ENCODE measurements around the gene TNKS1BP1. TPM values are rescaled to one million over a fixed set of nuclear protein-coding genes. Genes with fewer than 3 reads are reported as not detected.

TNKS1BP1 gene
- polyA plus RNA-seq, 1 of the 3 experiments (the other 2 are of a cell fraction) = 43.3 TPM

DNA sequence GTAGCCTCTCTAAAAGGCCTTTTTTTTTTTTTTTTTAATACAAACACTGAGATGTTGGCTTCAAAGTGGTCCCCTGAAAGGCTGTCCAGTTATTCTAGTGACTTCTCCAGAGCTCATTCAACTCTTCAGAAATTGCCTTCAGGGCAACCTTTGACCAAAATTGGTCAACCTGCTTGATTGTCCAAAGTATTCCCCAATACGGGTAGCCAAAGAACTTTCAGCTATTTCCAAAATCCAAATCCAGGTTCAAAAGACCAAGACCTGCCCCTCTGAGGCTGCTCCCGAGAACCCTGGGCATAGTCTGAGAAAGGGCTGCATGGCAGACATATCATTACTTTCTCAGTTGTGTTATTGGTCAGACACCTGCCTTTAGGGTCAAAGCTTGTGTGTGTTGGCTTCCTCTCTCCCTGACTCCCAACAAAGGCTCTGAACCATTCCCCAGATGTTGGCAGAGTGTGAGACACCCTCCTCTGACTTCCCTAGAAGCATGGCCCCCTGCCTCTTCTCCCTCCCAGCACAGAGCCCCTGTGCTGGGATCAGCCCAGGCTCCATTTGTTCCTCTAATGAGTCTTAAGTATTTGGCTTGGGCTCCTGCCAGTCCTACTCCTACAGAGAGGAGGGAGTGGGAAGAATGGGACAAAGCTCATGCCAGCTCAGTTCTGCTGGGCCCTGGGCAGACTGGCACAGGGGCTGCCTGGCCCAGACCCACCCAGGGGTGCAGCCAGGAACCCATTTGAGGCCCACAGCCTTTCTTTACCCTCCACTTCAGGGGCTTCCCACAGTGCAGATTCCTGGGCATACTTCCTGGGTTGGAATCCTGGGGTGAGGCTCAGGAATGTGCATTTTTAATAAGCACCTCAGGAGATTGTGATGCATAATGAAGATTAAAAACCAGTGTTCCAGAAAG, 30.3 kb downstream of the TNKS1BP1 start:
- no peak for DNase-seq
- Histone ChIP-seq H2AFZ (ENCODE audit: low read depth) (no peak overlapping the region), H3K4me2 (no peak overlapping the region; the same call in 1 of the 2 replicates), H4K20me1 (ENCODE audit: insufficient read depth) (no peaks in the 10 kb centered on the region), H3F3A (replicated peaks; ENCODE audit: insufficient read depth) (peaks cover 10% of the 10 kb centered on the region), H3K36me3 (replicated peaks in 1 of 2; ENCODE audit: control insufficient read depth in 1 of 2, insufficient read depth in 2 of 2, low read length in 1 of 2) (peaks cover 10 to 18% of the 10 kb centered on the region in 2 experiments), H3K79me2 (ENCODE audit: insufficient read depth) (no peaks in the 10 kb centered on the region), H3K27me3 (ENCODE audit: insufficient read depth) (no peaks in the 10 kb centered on the region), H3K4me3 (ENCODE audit: low read depth in 2 of 2, low read length in 1 of 2) (no peak overlapping the region), H3K27ac (ENCODE audit: low read depth in 2 of 2, low read length in 1 of 2) (peak overlapping the region in 1 of 2 experiments; percentile 34; a peak in 1 of 4 replicates), H3K9me3 (no peaks in the 10 kb centered on the region), H3K9ac (no peak overlapping the region), H3K9me2 (no peaks in the 10 kb centered on the region), H3K4me1 (ENCODE audit: control insufficient read depth in 1 of 2, insufficient read depth in 2 of 2, low read depth in 1 of 2, low read length in 1 of 2) (peaks cover 0 to 12% of the 10 kb centered on the region in 2 experiments; a peak in 2 of 4 replicates)
- no peak for TF ChIP-seq RXRA (IDR thresholded peaks at IDR 0.05; ENCODE audit: borderline replicate concordance, low read depth)
- no peak for TF ChIP-seq SMC3 (IDR thresholded peaks at IDR 0.05; ENCODE audit: low read depth, low read length)
- no peak for TF ChIP-seq RCOR1 (IDR thresholded peaks at IDR 0.05; ENCODE audit: low read length)
- no peak for TF ChIP-seq EZH2phosphoT487 (IDR thresholded peaks at IDR 0.05; ENCODE audit: borderline replicate concordance, low read depth)
- TF ChIP-seq NRF1 (IDR thresholded peaks at IDR 0.05; ENCODE audit: low read depth, low read length) = no peak
- TF ChIP-seq GABPA (IDR thresholded peaks at IDR 0.05; ENCODE audit: low read depth) = no peak
- CTCF ChIA-PET = interaction anchor here (1.4 kb wide), 1 partner anchor 45 kb away, joined by 4 read pairs; no protein-coding TSS in a partner anchor
- WGBS (ENCODE audit: low lambda C conversion rate) = 100% methylated on average over 1 of the region's 2 CpGs
- POLR2A ChIA-PET = no interaction called here

DNA sequence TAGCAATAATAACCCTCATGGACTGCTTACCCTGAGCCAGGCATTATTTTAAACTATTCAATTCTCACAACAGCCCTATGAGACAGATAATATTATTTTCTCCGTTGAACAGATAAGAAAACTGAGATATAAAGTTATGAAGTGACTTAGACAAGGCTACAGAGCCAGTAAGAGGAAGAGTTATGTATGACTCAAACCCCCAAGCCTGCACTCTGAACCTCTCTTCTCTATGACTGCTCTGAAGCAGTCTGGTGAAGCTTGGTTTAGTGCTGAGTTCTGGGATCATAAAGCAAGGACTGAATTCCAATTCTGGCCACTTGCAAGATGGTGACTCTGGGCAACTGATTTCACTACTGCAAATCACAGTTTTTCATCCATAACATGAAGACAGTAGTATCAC, 34.5 kb downstream of the TNKS1BP1 start:
- POLR2A ChIA-PET = interaction anchor here (1.5 kb wide), 1 partner anchor 16 kb away, joined by 3 read pairs; no protein-coding TSS in a partner anchor
- TF ChIP-seq, protein P1, sequence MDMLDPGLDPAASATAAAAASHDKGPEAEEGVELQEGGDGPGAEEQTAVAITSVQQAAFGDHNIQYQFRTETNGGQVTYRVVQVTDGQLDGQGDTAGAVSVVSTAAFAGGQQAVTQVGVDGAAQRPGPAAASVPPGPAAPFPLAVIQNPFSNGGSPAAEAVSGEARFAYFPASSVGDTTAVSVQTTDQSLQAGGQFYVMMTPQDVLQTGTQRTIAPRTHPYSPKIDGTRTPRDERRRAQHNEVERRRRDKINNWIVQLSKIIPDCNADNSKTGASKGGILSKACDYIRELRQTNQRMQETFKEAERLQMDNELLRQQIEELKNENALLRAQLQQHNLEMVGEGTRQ (IDR thresholded peaks at IDR 0.05; ENCODE audit: borderline replicate concordance, low read depth, low read length) = no peak
- no peak for TF ChIP-seq RAD21 (IDR thresholded peaks at IDR 0.05; ENCODE audit: low read length)
- TF ChIP-seq, protein P2, sequence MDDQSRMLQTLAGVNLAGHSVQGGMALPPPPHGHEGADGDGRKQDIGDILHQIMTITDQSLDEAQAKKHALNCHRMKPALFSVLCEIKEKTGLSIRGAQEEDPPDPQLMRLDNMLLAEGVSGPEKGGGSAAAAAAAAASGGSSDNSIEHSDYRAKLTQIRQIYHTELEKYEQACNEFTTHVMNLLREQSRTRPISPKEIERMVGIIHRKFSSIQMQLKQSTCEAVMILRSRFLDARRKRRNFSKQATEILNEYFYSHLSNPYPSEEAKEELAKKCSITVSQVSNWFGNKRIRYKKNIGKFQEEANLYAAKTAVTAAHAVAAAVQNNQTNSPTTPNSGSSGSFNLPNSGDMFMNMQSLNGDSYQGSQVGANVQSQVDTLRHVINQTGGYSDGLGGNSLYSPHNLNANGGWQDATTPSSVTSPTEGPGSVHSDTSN (IDR thresholded peaks at IDR 0.05) = no peak
- TF ChIP-seq GATA2 (CRISPR knock-in tag; IDR thresholded peaks at IDR 0.05) = no peak
- TF ChIP-seq, protein P3, sequence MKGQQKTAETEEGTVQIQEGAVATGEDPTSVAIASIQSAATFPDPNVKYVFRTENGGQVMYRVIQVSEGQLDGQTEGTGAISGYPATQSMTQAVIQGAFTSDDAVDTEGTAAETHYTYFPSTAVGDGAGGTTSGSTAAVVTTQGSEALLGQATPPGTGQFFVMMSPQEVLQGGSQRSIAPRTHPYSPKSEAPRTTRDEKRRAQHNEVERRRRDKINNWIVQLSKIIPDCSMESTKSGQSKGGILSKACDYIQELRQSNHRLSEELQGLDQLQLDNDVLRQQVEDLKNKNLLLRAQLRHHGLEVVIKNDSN (IDR thresholded peaks at IDR 0.05; ENCODE audit: borderline replicate concordance, low read depth) = no peak
- TF ChIP-seq SMC3 (IDR thresholded peaks at IDR 0.05; ENCODE audit: low read depth, low read length) = no peak
- Histone ChIP-seq H3K36me3 (replicated peaks in 1 of 2; ENCODE audit: control insufficient read depth in 1 of 2, insufficient read depth in 2 of 2, low read length in 1 of 2) (no peaks in the 10 kb centered on the region), H3K4me1 (ENCODE audit: control insufficient read depth in 1 of 2, insufficient read depth in 2 of 2, low read depth in 1 of 2, low read length in 1 of 2) (peaks cover 4 to 18% of the 10 kb centered on the region in 2 experiments; a peak in 3 of 4 replicates), H3K27ac (ENCODE audit: low read depth in 2 of 2, low read length in 1 of 2) (no peak overlapping the region), H3K9ac (no peak overlapping the region), H3F3A (replicated peaks; ENCODE audit: insufficient read depth) (peaks cover 4% of the 10 kb centered on the region), H3K4me2 (no peak overlapping the region), H3K9me3 (no peaks in the 10 kb centered on the region), H3K4me3 (ENCODE audit: low read depth in 2 of 2, low read length in 1 of 2) (no peak overlapping the region), H3K9me2 (no peaks in the 10 kb centered on the region), H4K20me1 (ENCODE audit: insufficient read depth) (no peaks in the 10 kb centered on the region), H3K27me3 (ENCODE audit: insufficient read depth) (no peaks in the 10 kb centered on the region), H3K79me2 (ENCODE audit: insufficient read depth) (no peaks in the 10 kb centered on the region), H2AFZ (ENCODE audit: low read depth) (no peak overlapping the region)
- DNase-seq = no peak
- 32% methylated on average over 1 of the region's 1 CpG for WGBS (ENCODE audit: low lambda C conversion rate)
- CTCF ChIA-PET = interaction anchor here (1.2 to 2.2 kb wide), 3 partner anchors 13 to 449 kb away, joined by 3 to 13 read pairs (median 5); no protein-coding TSS in a partner anchor
